GM21360 (cell line): ENCODE results near the gene POLRMT.
"Not testable (repeated sequence)": the region's sequence is repeated elsewhere in the genome, so short reads cannot be mapped to it uniquely, and the experiment has no call there.

Experiments
- ATAC-seq: cut with Tn5 transposase; IDR thresholded peaks from one replicate; pipeline ENCODE4 v1.9.1; 2021; ENCODE audit warnings: mild to moderate bottlenecking, moderate library complexity; ENCODE audit not compliant: unreplicated experiment

The POLRMT gene

DNA sequence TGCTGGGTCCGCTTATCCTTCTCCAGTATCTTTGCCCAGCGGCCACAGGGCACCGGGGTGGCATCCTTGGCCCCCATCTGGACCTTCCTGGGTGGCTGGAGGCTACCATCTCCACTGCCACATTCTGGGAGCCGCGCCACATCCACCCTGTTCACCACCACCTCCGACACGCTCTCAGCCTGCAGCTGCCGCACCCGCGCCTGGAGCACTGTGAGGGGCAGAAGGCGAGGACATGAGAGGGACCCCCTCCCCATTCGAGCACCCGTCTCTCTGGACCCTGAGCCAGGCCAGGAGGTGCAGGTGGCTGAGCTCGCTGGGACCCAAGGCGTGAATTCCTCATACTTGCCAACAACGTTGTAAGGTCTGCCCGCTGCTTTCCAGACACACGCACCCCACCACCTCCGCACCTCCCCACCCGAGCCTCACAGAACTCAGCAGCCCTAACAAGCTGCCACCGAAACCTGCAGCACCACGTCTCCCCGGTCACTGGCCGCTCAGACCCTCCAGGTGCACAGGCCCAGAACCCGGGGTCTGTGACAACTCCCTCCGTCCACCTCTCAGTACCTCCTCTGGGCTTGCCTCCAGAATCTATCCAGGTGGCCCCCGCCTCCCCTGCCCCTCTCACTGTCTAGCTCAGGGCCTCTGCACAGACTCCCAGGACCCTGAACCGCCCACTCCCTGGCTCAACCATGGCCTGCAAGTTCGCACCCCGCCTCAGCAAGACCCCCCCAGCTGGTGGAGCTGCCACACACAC, 3.2 kb downstream of the POLRMT start:
- ATAC-seq, result no peak

GRCh38 chr19:629515-629914, 3.8 kb downstream of the POLRMT start:
- not testable (repeated sequence) for ATAC-seq

DNA sequence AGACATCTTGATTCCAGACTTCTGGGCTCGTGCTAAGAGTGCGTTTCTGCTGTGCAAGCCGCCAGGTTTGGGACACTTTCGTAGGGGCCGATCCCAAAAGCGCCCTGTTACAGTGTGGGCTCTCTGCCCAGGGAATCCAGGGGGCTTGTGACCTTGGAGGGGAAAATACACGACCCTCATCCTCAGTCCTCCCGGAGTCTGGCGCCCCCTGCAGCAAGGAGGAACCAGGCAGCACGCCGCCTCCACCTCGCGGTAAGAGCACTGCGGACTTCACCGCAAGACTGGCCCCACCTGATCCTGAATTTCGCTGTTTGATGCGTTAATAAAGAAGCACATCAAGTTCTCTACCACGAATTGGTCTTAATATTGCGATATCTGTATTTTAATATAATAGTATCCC, 5.2 kb downstream of the POLRMT start:
- no peak for ATAC-seq

- not testable (repeated sequence) for ATAC-seq
These were observed 6.8 kb downstream of the POLRMT start for GRCh38 chr19:626566-626965.

GRCh38 chr19:625257-625656, 8.1 kb downstream of the POLRMT start:
- ATAC-seq, result no peak

- ATAC-seq, result no peak
These were observed 8.8 kb downstream of the POLRMT start for GRCh38 chr19:624433-625109.

- ATAC-seq, result no peak
These were observed 9.4 kb downstream of the POLRMT start for GRCh38 chr19:623974-624373.

GRCh38 chr19:623175-623916, 10.0 kb downstream of the POLRMT start:
- no peak for ATAC-seq

- ATAC-seq, result no peak
These were observed 10.7 kb downstream of the POLRMT start for GRCh38 chr19:622666-623065.

GRCh38 chr19:621819-622218, 11.5 kb downstream of the POLRMT start:
- no peak for ATAC-seq

DNA sequence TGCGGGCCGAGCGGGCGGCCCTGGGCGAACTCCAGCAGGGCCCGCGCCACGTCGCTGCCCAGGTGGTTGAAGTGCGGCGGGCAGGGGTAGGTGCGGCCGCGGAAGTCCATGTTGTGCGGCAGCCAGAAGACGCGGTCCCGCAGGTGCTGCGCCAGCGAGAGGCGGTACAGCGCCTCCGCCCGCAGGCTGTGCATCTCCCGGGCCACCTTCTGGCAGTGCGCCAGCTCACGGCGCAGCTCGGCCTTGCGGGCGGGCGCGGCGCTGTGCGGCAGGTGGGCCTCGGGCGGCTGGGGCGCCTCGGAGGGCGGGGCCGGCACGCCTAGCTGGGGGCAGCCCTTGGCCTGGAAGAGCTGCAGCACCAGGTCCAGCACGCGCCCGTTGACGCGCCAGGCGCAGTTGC, 12.1 kb downstream of the POLRMT start:
- not testable (repeated sequence) for ATAC-seq

- ATAC-seq, result no peak
These were observed 13.0 kb downstream of the POLRMT start for GRCh38 chr19:620166-620862.

GRCh38 chr19:619286-620002, 13.9 kb downstream of the POLRMT start:
- ATAC-seq, result no peak

GRCh38 chr19:618674-619285, 14.6 kb downstream of the POLRMT start:
- no peak for ATAC-seq

GRCh38 chr19:618247-618619, 15.1 kb downstream of the POLRMT start:
- no peak for ATAC-seq

DNA sequence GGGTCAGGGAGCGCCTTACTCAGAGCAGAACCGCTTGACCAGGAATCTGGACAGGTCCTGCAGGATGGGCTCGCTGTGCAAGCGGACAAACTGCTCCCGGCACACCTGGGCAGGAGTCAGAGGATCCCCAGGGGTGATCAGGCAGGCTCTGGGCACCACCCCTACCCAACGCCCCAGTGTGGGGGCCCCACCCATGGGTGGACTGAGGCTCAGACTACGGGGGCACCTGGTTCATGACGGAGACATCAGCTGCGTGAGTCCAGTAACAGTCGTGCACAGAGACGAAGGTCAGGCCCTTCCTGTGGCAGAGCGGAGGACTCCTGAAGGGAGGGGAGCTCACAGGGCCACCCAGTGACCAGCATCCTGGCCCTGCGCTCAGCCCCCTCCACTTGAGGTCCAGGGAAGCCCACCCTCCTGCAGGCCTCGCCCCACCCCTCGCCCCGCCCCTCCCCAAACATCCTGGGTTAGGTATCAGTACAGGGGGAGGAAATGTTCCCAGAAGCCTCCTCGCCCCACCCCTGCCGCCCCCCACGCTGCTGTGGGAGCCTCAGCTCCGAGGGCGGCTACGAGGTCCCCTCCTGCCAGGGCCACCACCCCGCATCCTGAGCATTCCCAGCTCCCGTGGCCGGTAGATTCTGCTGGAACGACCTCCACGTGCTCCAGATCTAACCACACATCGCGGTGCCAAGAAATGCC, 15.6 kb downstream of the POLRMT start:
- ATAC-seq, result no peak

DNA sequence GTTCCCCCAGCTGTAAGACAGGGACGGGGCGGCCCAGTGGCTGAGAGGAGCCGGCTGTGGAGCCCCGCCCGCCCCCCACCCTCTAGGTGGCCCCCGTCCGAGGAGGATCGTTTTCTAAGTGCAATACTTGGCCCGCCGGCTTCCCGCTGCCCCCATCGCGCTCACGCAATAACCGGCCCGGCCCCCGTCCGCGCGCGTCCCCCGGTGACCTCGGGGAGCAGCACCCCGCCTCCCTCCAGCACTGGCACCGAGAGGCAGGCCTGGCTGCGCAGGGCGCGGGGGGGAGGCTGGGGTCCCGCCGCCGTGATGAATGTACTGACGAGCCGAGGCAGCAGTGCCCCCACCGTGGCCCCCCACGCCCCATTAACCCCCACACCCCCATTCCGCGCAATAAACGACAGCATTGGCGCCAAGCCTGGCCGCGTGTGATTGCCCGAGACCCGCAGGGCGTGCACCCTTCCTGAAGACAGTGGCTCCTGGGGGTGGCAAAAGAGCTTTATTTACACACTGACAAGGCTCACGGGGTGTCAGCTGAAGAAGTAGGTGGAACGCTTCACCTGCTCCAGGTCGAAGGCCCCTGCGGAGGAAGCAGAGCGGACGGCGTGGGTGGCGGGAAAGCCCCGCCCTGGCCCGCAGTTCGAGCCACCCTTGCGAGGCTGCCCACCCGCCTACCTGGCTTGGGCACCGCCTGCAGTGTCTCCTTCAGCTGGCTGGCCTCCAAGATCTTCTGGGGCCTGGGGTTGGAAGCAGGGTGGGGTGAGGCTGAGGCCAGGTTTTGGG, 16.4 kb downstream of the POLRMT start:
- no peak for ATAC-seq

DNA sequence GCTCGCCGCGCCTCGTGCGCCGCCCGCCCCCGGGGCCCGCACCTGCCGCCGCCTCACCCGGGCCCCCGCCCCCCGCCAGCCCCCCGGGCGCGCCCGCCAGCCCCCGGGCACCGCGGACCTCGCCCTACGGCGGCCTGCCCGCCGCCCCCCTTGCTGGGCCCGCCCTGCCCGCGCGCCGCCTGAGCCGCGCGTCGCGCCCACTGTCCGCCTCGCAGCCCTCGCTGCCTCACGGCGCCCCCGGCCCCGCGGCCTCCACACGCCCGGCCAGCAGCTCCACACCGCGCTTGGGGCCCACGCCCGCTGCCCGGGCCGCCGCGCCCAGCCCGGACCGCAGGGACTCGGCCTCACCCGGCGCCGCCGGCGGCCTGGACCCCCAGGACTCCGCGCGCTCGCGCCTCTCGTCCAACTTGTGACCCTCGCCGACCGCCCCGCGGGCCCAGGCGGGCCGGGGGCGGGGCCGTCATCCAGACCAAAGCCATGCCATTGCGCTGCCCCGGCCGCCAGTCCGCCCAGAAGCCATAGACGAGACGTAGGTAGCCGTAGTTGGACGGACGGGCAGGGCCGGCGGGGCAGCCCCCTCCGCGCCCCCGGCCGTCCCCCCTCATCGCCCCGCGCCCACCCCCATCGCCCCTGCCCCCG, 17.2 kb downstream of the POLRMT start:
- no peak for ATAC-seq
